Hematopoietic multipotent progenitor cell treated with erythropoietin and hydrocortisone succinate and interleukin-3 and kit ligand, for 8 days (in vitro differentiated cells): ENCODE results near the gene PDE6H.

Experiments used
- DNase-seq: peaks from one replicate; pipeline ENCODE4 v3.0.0-alpha.2; 2015

The PDE6H gene

GRCh38 chr12:14976658-14977057, 3.8 kb downstream of the PDE6H start:
- no peak for DNase-seq

- no peak for DNase-seq
Observed at GRCh38 chr12:14979468-14979867, 6.6 kb downstream of the PDE6H start.

- no peak for DNase-seq
Observed at GRCh38 chr12:14981049-14981448, 8.2 kb downstream of the PDE6H start.

GRCh38 chr12:14982562-14982961, 9.7 kb downstream of the PDE6H start:
- DNase-seq: peak; percentile 25

- DNase-seq: no peak
Observed at GRCh38 chr12:14982991-14983390, 10.1 kb downstream of the PDE6H start.

GRCh38 chr12:14984036-14984435, 11.2 kb downstream of the PDE6H start:
- DNase-seq: no peak

GRCh38 chr12:14984766-14985285, 12.0 kb downstream of the PDE6H start:
- no peak for DNase-seq

- no peak for DNase-seq
Observed at GRCh38 chr12:14986449-14986848, 13.6 kb downstream of the PDE6H start.

GRCh38 chr12:14988035-14988434, 15.2 kb downstream of the PDE6H start:
- DNase-seq: no peak

GRCh38 chr12:14989790-14990189, 16.9 kb downstream of the PDE6H start:
- peak; percentile 34 for DNase-seq

- no peak for DNase-seq
Observed at GRCh38 chr12:14991069-14991468, 18.2 kb downstream of the PDE6H start.

GRCh38 chr12:14992673-14993072, 19.8 kb downstream of the PDE6H start:
- DNase-seq: no peak

- no peak for DNase-seq
Observed at GRCh38 chr12:14993117-14993516, 20.3 kb downstream of the PDE6H start.

GRCh38 chr12:14993537-14994266, 20.9 kb downstream of the PDE6H start:
- DNase-seq: no peak

GRCh38 chr12:14994610-14995009, 21.8 kb downstream of the PDE6H start:
- no peak for DNase-seq

GRCh38 chr12:14995583-14996425, 23.0 kb downstream of the PDE6H start:
- DNase-seq: peak; percentile 85

GRCh38 chr12:14997998-14998397, 25.2 kb downstream of the PDE6H start:
- DNase-seq: no peak

- no peak for DNase-seq
Observed at GRCh38 chr12:14999021-14999694, 26.3 kb downstream of the PDE6H start.

- DNase-seq: peak; percentile 92
Observed at GRCh38 chr12:14999695-15000365, 27.0 kb downstream of the PDE6H start.

- no peak for DNase-seq
Observed at GRCh38 chr12:15000575-15000974, 27.7 kb downstream of the PDE6H start.

GRCh38 chr12:15001733-15002382, 29.0 kb downstream of the PDE6H start:
- no peak for DNase-seq

GRCh38 chr12:15004421-15004820, 31.6 kb downstream of the PDE6H start:
- DNase-seq: no peak
